ENCODE measurements around the gene TIAM2.

The TIAM2 gene

GRCh38 chr6:154995254-154996015, at the start of gene TIAM2:
Gene TIAM2 (plus strand): TSS chr6:154995315. CDS start chr6:155129224, 133,909 bp downstream.
- TF ChIP-seq, protein P1, sequence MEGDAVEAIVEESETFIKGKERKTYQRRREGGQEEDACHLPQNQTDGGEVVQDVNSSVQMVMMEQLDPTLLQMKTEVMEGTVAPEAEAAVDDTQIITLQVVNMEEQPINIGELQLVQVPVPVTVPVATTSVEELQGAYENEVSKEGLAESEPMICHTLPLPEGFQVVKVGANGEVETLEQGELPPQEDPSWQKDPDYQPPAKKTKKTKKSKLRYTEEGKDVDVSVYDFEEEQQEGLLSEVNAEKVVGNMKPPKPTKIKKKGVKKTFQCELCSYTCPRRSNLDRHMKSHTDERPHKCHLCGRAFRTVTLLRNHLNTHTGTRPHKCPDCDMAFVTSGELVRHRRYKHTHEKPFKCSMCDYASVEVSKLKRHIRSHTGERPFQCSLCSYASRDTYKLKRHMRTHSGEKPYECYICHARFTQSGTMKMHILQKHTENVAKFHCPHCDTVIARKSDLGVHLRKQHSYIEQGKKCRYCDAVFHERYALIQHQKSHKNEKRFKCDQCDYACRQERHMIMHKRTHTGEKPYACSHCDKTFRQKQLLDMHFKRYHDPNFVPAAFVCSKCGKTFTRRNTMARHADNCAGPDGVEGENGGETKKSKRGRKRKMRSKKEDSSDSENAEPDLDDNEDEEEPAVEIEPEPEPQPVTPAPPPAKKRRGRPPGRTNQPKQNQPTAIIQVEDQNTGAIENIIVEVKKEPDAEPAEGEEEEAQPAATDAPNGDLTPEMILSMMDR (IDR thresholded peaks at IDR 0.05; ENCODE audit: low read depth, low read length, missing control alignments): no peak
- peak within 1 kb of the TSS; percentile 47 for H3K4me3 ChIP-seq (ENCODE audit: low read depth, low read length)
- DNase-seq (ENCODE audit: low read depth): no peak

- TF ChIP-seq, protein P1 (IDR thresholded peaks at IDR 0.05; ENCODE audit: low read depth, low read length, missing control alignments): no peak
- DNase-seq (ENCODE audit: low read depth): no peak
- no peak overlapping the region for H3K4me3 ChIP-seq (ENCODE audit: low read depth, low read length)
Measured at GRCh38 chr6:154950979-154951344, 44.2 kb upstream of the TIAM2 start.

- TF ChIP-seq, protein P1 (IDR thresholded peaks at IDR 0.05; ENCODE audit: low read depth, low read length, missing control alignments): no peak
- DNase-seq (ENCODE audit: low read depth): no peak
- H3K4me3 ChIP-seq (ENCODE audit: low read depth, low read length): no peak overlapping the region
Measured at GRCh38 chr6:154951345-154952200, 43.5 kb upstream of the TIAM2 start.

GRCh38 chr6:154953644-154954043, 41.5 kb upstream of the TIAM2 start:
- TF ChIP-seq, protein P1 (IDR thresholded peaks at IDR 0.05; ENCODE audit: low read depth, low read length, missing control alignments): no peak
- DNase-seq (ENCODE audit: low read depth): no peak

GRCh38 chr6:154954347-154954746, 40.8 kb upstream of the TIAM2 start:
- TF ChIP-seq, protein P1 (IDR thresholded peaks at IDR 0.05; ENCODE audit: low read depth, low read length, missing control alignments): no peak
- DNase-seq (ENCODE audit: low read depth): no peak
- no peak overlapping the region for H3K4me3 ChIP-seq (ENCODE audit: low read depth, low read length)

More at GRCh38 chr6:154953644-154954043, 41.5 kb upstream of the TIAM2 start:
- H3K4me3 ChIP-seq (ENCODE audit: low read depth, low read length): no peak overlapping the region

DNA sequence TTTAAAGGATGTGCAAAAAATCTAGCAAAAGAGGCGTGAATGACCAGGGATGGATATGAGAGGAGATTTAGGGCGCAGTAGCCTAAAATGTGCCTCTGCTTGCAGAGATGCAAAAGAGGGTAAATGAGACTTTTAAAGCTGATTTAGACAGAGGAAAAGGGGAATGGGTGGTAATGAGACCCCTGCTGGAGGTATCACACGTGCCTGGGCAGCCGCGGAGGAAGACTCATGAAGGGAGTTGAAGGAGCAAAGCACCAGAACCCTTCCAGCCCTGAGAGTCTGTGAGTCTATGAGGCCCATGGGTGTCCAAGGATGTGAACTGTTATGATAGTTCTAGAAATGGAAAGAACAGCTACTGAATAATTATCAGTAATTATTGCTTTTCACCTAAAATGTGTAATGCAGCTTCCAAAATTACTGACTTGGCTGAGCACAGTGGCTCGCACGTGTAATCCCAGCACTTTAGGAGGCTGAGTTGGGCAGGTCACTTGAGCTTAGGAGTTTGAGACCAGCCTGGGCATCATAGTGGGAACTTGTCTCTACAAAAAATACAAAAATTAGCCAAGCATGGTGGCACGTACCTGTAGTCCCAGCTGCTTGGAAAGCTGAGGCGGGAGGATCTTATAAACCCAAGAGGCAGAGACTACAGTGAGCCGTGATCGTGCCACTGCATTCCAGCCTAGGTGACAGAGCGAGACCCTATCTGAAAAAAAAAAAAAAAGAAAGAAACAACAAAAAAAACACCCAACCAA, 38.2 kb upstream of the TIAM2 start:
- no peak for DNase-seq (ENCODE audit: low read depth)
- no peak overlapping the region for H3K4me3 ChIP-seq (ENCODE audit: low read depth, low read length)
- TF ChIP-seq, protein P1 (IDR thresholded peaks at IDR 0.05; ENCODE audit: low read depth, low read length, missing control alignments): no peak
